Ishikawa (cell line): Measurements from ENCODE around the gene NOL12.

Source experiments
- CEBPB ChIP-seq: IDR thresholded peaks from 2 replicates; pipeline ENCODE4 v1.6.1; 2012
- EP300 ChIP-seq: IDR thresholded peaks from 2 replicates; pipeline ENCODE4 v1.6.1; 2012; ENCODE audit warnings: borderline replicate concordance
- RAD21 ChIP-seq: IDR thresholded peaks from 2 replicates; pipeline ENCODE4 v1.6.1; 2012; ENCODE audit warnings: low read depth
- TAF1 ChIP-seq: IDR thresholded peaks from 2 replicates; pipeline ENCODE4 v1.6.1; 2012; ENCODE audit warnings: low read depth, mild to moderate bottlenecking
- TCF12 ChIP-seq: IDR thresholded peaks from 2 replicates; pipeline ENCODE4 v1.6.1; 2012; ENCODE audit warnings: low read depth
- YY1 ChIP-seq: IDR thresholded peaks from 2 replicates; pipeline ENCODE4 v1.6.1; 2012; ENCODE audit warnings: low read depth
- TF ChIP-seq, protein P1 (sequence below): IDR thresholded peaks from 2 replicates; pipeline ENCODE4 v1.6.1; 2012

DNA sequence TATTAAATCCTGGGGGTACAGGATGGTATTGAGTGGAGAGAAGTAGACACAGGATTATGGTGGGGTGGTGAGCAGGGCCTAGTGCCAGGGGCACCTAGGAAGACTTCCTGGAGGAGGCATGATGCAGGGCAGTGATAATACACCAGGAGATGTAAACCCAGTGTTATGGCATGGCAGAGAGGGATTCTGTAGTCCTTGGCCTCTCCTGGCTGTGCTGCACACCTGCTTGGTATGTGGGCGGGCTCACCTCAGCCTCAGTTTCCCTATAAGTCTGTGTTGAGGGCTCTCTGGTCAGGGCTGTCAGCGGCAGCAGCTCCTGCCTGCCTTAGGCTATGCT is 25.5 kb upstream of the NOL12 start:
- no peak for TF ChIP-seq EP300
- TF ChIP-seq YY1 = no peak
- no peak for TF ChIP-seq TAF1
- TF ChIP-seq, protein P1, sequence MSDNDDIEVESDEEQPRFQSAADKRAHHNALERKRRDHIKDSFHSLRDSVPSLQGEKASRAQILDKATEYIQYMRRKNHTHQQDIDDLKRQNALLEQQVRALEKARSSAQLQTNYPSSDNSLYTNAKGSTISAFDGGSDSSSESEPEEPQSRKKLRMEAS = no peak
- TF ChIP-seq TCF12 = no peak
- TF ChIP-seq RAD21 = no peak
- no peak for TF ChIP-seq CEBPB
